Calu3 (cell line): Measurements from ENCODE around the gene KLHL29. TPM values are rescaled to one million over a fixed set of nuclear protein-coding genes. Genes with fewer than 3 reads are reported as not detected.

Source experiments
- BruUV-seq: library from RNA; stranded (reverse); fragments of 400-500 nt; replicated peaks from 2 replicates; lab custom pipeline; 2021; lab: Mats Ljungman, UMichigan
- CTCF ChIA-PET: fragments of 300-600 bp; sonication (Branson Sonifier 250); formaldehyde crosslinking; loops from one replicate; lab custom pipeline; 2022; ENCODE audit warnings: antibody characterized with exemption; lab: Charles Lee
- DNase-seq: peaks from one replicate; pipeline ENCODE4 v3.0.0; 2022
- H3K27ac Mint-ChIP-seq: one replicate; pipeline ENCODE4 v1.8.0; 2022; ENCODE audit warnings: mixed read lengths; ENCODE audit not compliant: unreplicated experiment
- H3K27me3 Mint-ChIP-seq: one replicate; pipeline ENCODE4 v1.8.0; 2022; ENCODE audit warnings: mixed read lengths; ENCODE audit not compliant: unreplicated experiment
- H3K36me3 Mint-ChIP-seq: one replicate; pipeline ENCODE4 v1.8.0; 2022; ENCODE audit warnings: mild to moderate bottlenecking, moderate library complexity, mixed read lengths; ENCODE audit not compliant: insufficient read depth, unreplicated experiment
- H3K4me1 Mint-ChIP-seq: one replicate; pipeline ENCODE4 v1.8.0; 2022; ENCODE audit warnings: mild to moderate bottlenecking, low read depth, mixed read lengths; ENCODE audit not compliant: unreplicated experiment
- H3K4me3 Mint-ChIP-seq: one replicate; pipeline ENCODE4 v1.8.0; 2022; ENCODE audit warnings: mild to moderate bottlenecking, low read depth, moderate library complexity, mixed read lengths; ENCODE audit not compliant: unreplicated experiment
- H3K9me3 Mint-ChIP-seq: one replicate; pipeline ENCODE4 v1.8.0; 2022; ENCODE audit warnings: low read depth, mixed read lengths; ENCODE audit not compliant: unreplicated experiment
- CTCF ChIP-seq: fragments of 200-600 bp; IDR thresholded peaks from one replicate; pipeline ENCODE4 v1.8.0; 2022; ENCODE audit warnings: antibody characterized with exemption; ENCODE audit not compliant: unreplicated experiment
- intact Hi-C: fragments of 100-400 bp; cut with micrococcal nuclease; formaldehyde crosslinking; loops from one replicate; pipeline ENCODE4 v1.10.0; 2022; ENCODE audit not compliant: unreplicated experiment
- total RNA-seq: library from RNA; stranded (reverse); gene quantifications from 2 replicates; pipeline ENCODE4 v1.2.3, GENCODE V29; 2022

Gene KLHL29
- total RNA-seq, 1 experiment from 2014 or later: 11.9 TPM

- Mint-ChIP-seq H3K27ac (no peak overlapping the region), H3K9me3 (no peaks in the 10 kb centered on the region), H3K36me3 (no peaks in the 10 kb centered on the region), H3K27me3 (no peaks in the 10 kb centered on the region), H3K4me3 (no peak overlapping the region), H3K4me1 (no peaks in the 10 kb centered on the region)
- BruUV-seq: no TSS peak
- no peak for DNase-seq
- CTCF ChIA-PET: no interaction called here
- intact Hi-C loops: no loop called here
- TF ChIP-seq CTCF: no peak
Observed at GRCh38 chr2:23429036-23429435, 44.1 kb downstream of the KLHL29 start.

- no peak for DNase-seq
- Mint-ChIP-seq H3K4me3 (no peak overlapping the region), H3K27me3 (no peaks in the 10 kb centered on the region), H3K27ac (no peak overlapping the region), H3K9me3 (no peaks in the 10 kb centered on the region), H3K36me3 (no peaks in the 10 kb centered on the region), H3K4me1 (no peaks in the 10 kb centered on the region)
- intact Hi-C loops: no loop called here
- no TSS peak for BruUV-seq
- CTCF ChIA-PET: interaction anchor here (0.6 kb wide), 1 partner anchor 9 kb away, joined by 9 read pairs; no protein-coding TSS in a partner anchor
- TF ChIP-seq CTCF: no peak
Observed at GRCh38 chr2:23430263-23430662, 45.3 kb downstream of the KLHL29 start.

- Mint-ChIP-seq H3K9me3 (no peaks in the 10 kb centered on the region), H3K4me1 (no peaks in the 10 kb centered on the region), H3K27ac (no peak overlapping the region), H3K36me3 (no peaks in the 10 kb centered on the region), H3K27me3 (no peaks in the 10 kb centered on the region), H3K4me3 (no peak overlapping the region)
- TF ChIP-seq CTCF: no peak
- BruUV-seq: no TSS peak
- intact Hi-C loops: no loop called here
- CTCF ChIA-PET: no interaction called here
- no peak for DNase-seq
Observed at GRCh38 chr2:23432531-23432930, 47.6 kb downstream of the KLHL29 start.

- no peaks in the 10 kb centered on the region for H3K27me3 Mint-ChIP-seq
- intact Hi-C loops: no loop called here
- BruUV-seq: no TSS peak
- no peaks in the 10 kb centered on the region for H3K36me3 Mint-ChIP-seq
- no peak overlapping the region for H3K4me3 Mint-ChIP-seq
- no peaks in the 10 kb centered on the region for H3K9me3 Mint-ChIP-seq
- CTCF ChIA-PET: no interaction called here
- no peaks in the 10 kb centered on the region for H3K4me1 Mint-ChIP-seq
- no peak for TF ChIP-seq CTCF
- no peak overlapping the region for H3K27ac Mint-ChIP-seq
- no peak for DNase-seq
Observed at GRCh38 chr2:23433282-23433681, 48.3 kb downstream of the KLHL29 start.
